IMR-90 (cell line): Measurements from ENCODE around the gene WNK1.

Experiments used
- BHLHE40 ChIP-seq: fragments of 150-350 bp; IDR thresholded peaks from 2 replicates; pipeline ENCODE4 v1.6.1; 2016; ENCODE audit warnings: mild to moderate bottlenecking, low read depth, low read length
- CTCF ChIP-seq: conservative IDR thresholded peaks from 2 replicates; pipeline ENCODE4 v1.5.1; 2012; ENCODE audit warnings: mild to moderate bottlenecking, low read depth, low read length, improper control_type of control experiment
- POLR2A ChIP-seq: IDR thresholded peaks from 2 replicates; pipeline ENCODE4 v1.6.1; 2012; ENCODE audit warnings: mild to moderate bottlenecking, low read depth, low read length
- RAD21 ChIP-seq: IDR thresholded peaks from 2 replicates; pipeline ENCODE4 v1.6.1; 2012; ENCODE audit warnings: low read length, improper control_type of control experiment

GRCh38 chr12:902581-902980 lies 150.2 kb downstream of the WNK1 start:
- no peak for TF ChIP-seq CTCF
- no peak for TF ChIP-seq POLR2A
- no peak for TF ChIP-seq RAD21
- TF ChIP-seq BHLHE40, result no peak
